ENCODE measurements around the gene MAP1LC3B2.

The MAP1LC3B2 gene

GRCh38 chr12:116558280-116559161 lies 660 bp upstream of the MAP1LC3B2 start:
- TF ChIP-seq POLR2AphosphoS5 (IDR thresholded peaks at IDR 0.05; ENCODE audit: low read depth, low read length) (no peak), REST (IDR thresholded peaks at IDR 0.05; ENCODE audit: insufficient read depth in 1 of 2, low read depth in 2 of 2, low read length in 2 of 2) (no peak), TAF1 (IDR thresholded peaks at IDR 0.05; ENCODE audit: borderline replicate concordance, insufficient read depth, low read length) (no peak), FOXP2 (optimal IDR thresholded peaks at IDR 0.05; ENCODE audit: borderline replicate concordance, extremely low read depth, extremely low read length, insufficient read depth) (no peak), SIN3A (IDR thresholded peaks at IDR 0.05; ENCODE audit: borderline replicate concordance, insufficient read depth, low read length) (no peak)

- TF ChIP-seq FOXP2 (optimal IDR thresholded peaks at IDR 0.05; ENCODE audit: borderline replicate concordance, extremely low read depth, extremely low read length, insufficient read depth) (no peak), SIN3A (IDR thresholded peaks at IDR 0.05; ENCODE audit: borderline replicate concordance, insufficient read depth, low read length) (no peak), POLR2AphosphoS5 (IDR thresholded peaks at IDR 0.05; ENCODE audit: low read depth, low read length) (no peak), REST (IDR thresholded peaks at IDR 0.05; ENCODE audit: insufficient read depth in 1 of 2, low read depth in 2 of 2, low read length in 2 of 2) (no peak), TAF1 (IDR thresholded peaks at IDR 0.05; ENCODE audit: borderline replicate concordance, insufficient read depth, low read length) (no peak)
Measured at GRCh38 chr12:116561181-116561821, 2.1 kb downstream of the MAP1LC3B2 start.

GRCh38 chr12:116562090-116562489 lies 2.9 kb downstream of the MAP1LC3B2 start:
- no peak for TF ChIP-seq POLR2AphosphoS5 (IDR thresholded peaks at IDR 0.05; ENCODE audit: low read depth, low read length)
- TF ChIP-seq FOXP2 (optimal IDR thresholded peaks at IDR 0.05; ENCODE audit: borderline replicate concordance, extremely low read depth, extremely low read length, insufficient read depth), result no peak
- TF ChIP-seq REST (IDR thresholded peaks at IDR 0.05; ENCODE audit: insufficient read depth in 1 of 2, low read depth in 2 of 2, low read length in 2 of 2), result no peak
- TF ChIP-seq TAF1 (IDR thresholded peaks at IDR 0.05; ENCODE audit: borderline replicate concordance, insufficient read depth, low read length), result no peak
- TF ChIP-seq SIN3A (IDR thresholded peaks at IDR 0.05; ENCODE audit: borderline replicate concordance, insufficient read depth, low read length), result no peak

- TF ChIP-seq POLR2AphosphoS5 (IDR thresholded peaks at IDR 0.05; ENCODE audit: low read depth, low read length) (no peak), FOXP2 (optimal IDR thresholded peaks at IDR 0.05; ENCODE audit: borderline replicate concordance, extremely low read depth, extremely low read length, insufficient read depth) (no peak), SIN3A (IDR thresholded peaks at IDR 0.05; ENCODE audit: borderline replicate concordance, insufficient read depth, low read length) (no peak)
Measured at GRCh38 chr12:116563262-116563661, 4.1 kb downstream of the MAP1LC3B2 start.

- TF ChIP-seq REST (IDR thresholded peaks at IDR 0.05; ENCODE audit: insufficient read depth in 1 of 2, low read depth in 2 of 2, low read length in 2 of 2) (no peak), POLR2AphosphoS5 (IDR thresholded peaks at IDR 0.05; ENCODE audit: low read depth, low read length) (no peak), TAF1 (IDR thresholded peaks at IDR 0.05; ENCODE audit: borderline replicate concordance, insufficient read depth, low read length) (no peak), FOXP2 (optimal IDR thresholded peaks at IDR 0.05; ENCODE audit: borderline replicate concordance, extremely low read depth, extremely low read length, insufficient read depth) (no peak), SIN3A (IDR thresholded peaks at IDR 0.05; ENCODE audit: borderline replicate concordance, insufficient read depth, low read length) (no peak)
Measured at GRCh38 chr12:116564080-116564479, 4.9 kb downstream of the MAP1LC3B2 start.
